ENCODE results near the gene KIF20B. TPM values are rescaled to one million over a fixed set of nuclear protein-coding genes. Genes with fewer than 3 reads are reported as not detected.
"Not testable (repeated sequence)": the region's sequence is repeated elsewhere in the genome, so short reads cannot be mapped to it uniquely, and the experiment has no call there.

Gene KIF20B
- total RNA-seq, 1 donor, result 4.7 TPM

- H3K4me3 ChIP-seq (ENCODE audit: insufficient read depth, low read length), result no peak overlapping the region
- no peak for TF ChIP-seq CTCF (IDR thresholded peaks at IDR 0.05; ENCODE audit: extremely low read depth, low read depth, low read length)
- H2AFZ ChIP-seq (ENCODE audit: low read length), result no peak overlapping the region
- H4K20me1 ChIP-seq (ENCODE audit: insufficient read depth, low read length), result no peaks in the 10 kb centered on the region
- no peak overlapping the region for H3K27ac ChIP-seq (ENCODE audit: low read depth, low read length)
- peaks cover 29% of the 10 kb centered on the region for H3K36me3 ChIP-seq (ENCODE audit: insufficient read depth, low read length)
- no peaks in the 10 kb centered on the region for H3K27me3 ChIP-seq (ENCODE audit: insufficient read depth, low read length)
- H3K4me2 ChIP-seq (ENCODE audit: insufficient read depth, low read length), result no peak overlapping the region
- H3K79me2 ChIP-seq (ENCODE audit: insufficient read depth, low read length), result no peaks in the 10 kb centered on the region
- H3K9me3 ChIP-seq (ENCODE audit: low read depth, low read length), result no peaks in the 10 kb centered on the region
- H3K4me1 ChIP-seq (ENCODE audit: insufficient read depth, low read length), result no peaks in the 10 kb centered on the region
- no peak for DNase-seq (ENCODE audit: insufficient read length, low spot score, missing footprints)
These were observed 58.1 kb downstream of the KIF20B start for GRCh38 chr10:89759531-89759930.

- H3K36me3 ChIP-seq (ENCODE audit: insufficient read depth, low read length), result peaks cover 40% of the 10 kb centered on the region
- not testable (repeated sequence) for H3K4me2 ChIP-seq (ENCODE audit: insufficient read depth, low read length); H2AFZ ChIP-seq (ENCODE audit: low read length)
These were observed 62.3 kb downstream of the KIF20B start for GRCh38 chr10:89763671-89764070.

GRCh38 chr10:89771684-89772083, 70.3 kb downstream of the KIF20B start:
- TF ChIP-seq CTCF (IDR thresholded peaks at IDR 0.05; ENCODE audit: extremely low read depth, low read depth, low read length), result no peak
- Histone ChIP-seq H3K4me2 (ENCODE audit: insufficient read depth, low read length) (no peak overlapping the region), H3K9me3 (ENCODE audit: low read depth, low read length) (no peaks in the 10 kb centered on the region), H3K79me2 (ENCODE audit: insufficient read depth, low read length) (no peaks in the 10 kb centered on the region), H2AFZ (ENCODE audit: low read length) (no peak overlapping the region), H3K4me1 (ENCODE audit: insufficient read depth, low read length) (no peaks in the 10 kb centered on the region), H4K20me1 (ENCODE audit: insufficient read depth, low read length) (no peaks in the 10 kb centered on the region), H3K36me3 (ENCODE audit: insufficient read depth, low read length) (peaks cover 24% of the 10 kb centered on the region), H3K4me3 (ENCODE audit: insufficient read depth, low read length) (no peak overlapping the region), H3K27me3 (ENCODE audit: insufficient read depth, low read length) (no peaks in the 10 kb centered on the region), H3K27ac (ENCODE audit: low read depth, low read length) (no peak overlapping the region)
- no peak for DNase-seq (ENCODE audit: insufficient read length, low spot score, missing footprints)

More at GRCh38 chr10:89763671-89764070, 62.3 kb downstream of the KIF20B start:
- H4K20me1 ChIP-seq (ENCODE audit: insufficient read depth, low read length); H3K9me3 ChIP-seq (ENCODE audit: low read depth, low read length); H3K27ac ChIP-seq (ENCODE audit: low read depth, low read length); H3K27me3 ChIP-seq (ENCODE audit: insufficient read depth, low read length); H3K4me1 ChIP-seq (ENCODE audit: insufficient read depth, low read length); H3K79me2 ChIP-seq (ENCODE audit: insufficient read depth, low read length); DNase-seq (ENCODE audit: insufficient read length, low spot score, missing footprints); H3K4me3 ChIP-seq (ENCODE audit: insufficient read depth, low read length): not testable (repeated sequence)

GRCh38 chr10:89773081-89773480, 71.7 kb downstream of the KIF20B start:
- H3K27me3 ChIP-seq (ENCODE audit: insufficient read depth, low read length), result no peaks in the 10 kb centered on the region
- H2AFZ ChIP-seq (ENCODE audit: low read length), result no peak overlapping the region
- no peak overlapping the region for H3K27ac ChIP-seq (ENCODE audit: low read depth, low read length)
- H3K36me3 ChIP-seq (ENCODE audit: insufficient read depth, low read length), result peaks cover 17% of the 10 kb centered on the region
- H3K4me1 ChIP-seq (ENCODE audit: insufficient read depth, low read length), result no peaks in the 10 kb centered on the region
- no peak overlapping the region for H3K4me2 ChIP-seq (ENCODE audit: insufficient read depth, low read length)
- no peak for TF ChIP-seq CTCF (IDR thresholded peaks at IDR 0.05; ENCODE audit: extremely low read depth, low read depth, low read length)
- no peak for DNase-seq (ENCODE audit: insufficient read length, low spot score, missing footprints)
- no peak overlapping the region for H3K4me3 ChIP-seq (ENCODE audit: insufficient read depth, low read length)
- no peaks in the 10 kb centered on the region for H4K20me1 ChIP-seq (ENCODE audit: insufficient read depth, low read length)
- no peaks in the 10 kb centered on the region for H3K9me3 ChIP-seq (ENCODE audit: low read depth, low read length)
- H3K79me2 ChIP-seq (ENCODE audit: insufficient read depth, low read length), result no peaks in the 10 kb centered on the region
